ENCODE measurements around the gene BAG1.

BAG1 gene

GRCh38 chr9:33291901-33292300 is 27.4 kb upstream of the BAG1 start:
- Histone ChIP-seq H3F3A (ENCODE audit: insufficient read depth) (peaks cover 41% of the 10 kb centered on the region), H3K9me2 (replicated peaks; ENCODE audit: insufficient read depth, low read length) (no peaks in the 10 kb centered on the region), H3K4me3 (ENCODE audit: insufficient read depth, low read length, poor library complexity, severe bottlenecking) (peak overlapping the region; percentile 1), H4K20me1 (ENCODE audit: low read depth, low read length) (no peaks in the 10 kb centered on the region), H3K4me2 (ENCODE audit: low read depth, low read length, poor library complexity, severe bottlenecking) (peak overlapping the region; percentile 60), H3K79me2 (ENCODE audit: insufficient read depth, low read length) (peaks cover 61% of the 10 kb centered on the region), H3K27ac (ENCODE audit: low read depth, low read length) (no peak overlapping the region), H3K27me3 (ENCODE audit: low read length) (no peaks in the 10 kb centered on the region), H2AFZ (ENCODE audit: low read depth, low read length, severe bottlenecking) (no peak overlapping the region), H3K9ac (ENCODE audit: low read length) (0 out of 2 replicates have a peak overlapping the region, but pooled peaks have one; percentile 4), H3K36me3 (ENCODE audit: low read length) (0 out of 2 replicates have a peak, but pooled peaks cover 17% of the 10 kb centered on the region), H3K9me3 (ENCODE audit: insufficient read depth, low read length) (no peaks in the 10 kb centered on the region)
- TF ChIP-seq EZH2phosphoT487 (conservative IDR thresholded peaks at IDR 0.05; ENCODE audit: low read length) (no peak), CTCF (IDR thresholded peaks at IDR 0.05; ENCODE audit: insufficient read depth, low read length, poor library complexity, severe bottlenecking) (no peak)

GRCh38 chr9:33291031-33291397 is 26.5 kb upstream of the BAG1 start:
- peak overlapping the region; percentile 90 for H3K9ac ChIP-seq (ENCODE audit: low read length)
- TF ChIP-seq EZH2phosphoT487 (conservative IDR thresholded peaks at IDR 0.05; ENCODE audit: low read length) (no peak), CTCF (IDR thresholded peaks at IDR 0.05; ENCODE audit: insufficient read depth, low read length, poor library complexity, severe bottlenecking) (no peak)
- H3K9me2 ChIP-seq (replicated peaks; ENCODE audit: insufficient read depth, low read length): no peaks in the 10 kb centered on the region
- H3K27ac ChIP-seq (ENCODE audit: low read depth, low read length): peak overlapping the region; percentile 91
- 0 out of 2 replicates have a peak, but pooled peaks cover 17% of the 10 kb centered on the region for H3K36me3 ChIP-seq (ENCODE audit: low read length)
- H3F3A ChIP-seq (ENCODE audit: insufficient read depth): peaks cover 32% of the 10 kb centered on the region
- H3K4me2 ChIP-seq (ENCODE audit: low read depth, low read length, poor library complexity, severe bottlenecking): peak overlapping the region; percentile 60
- H3K9me3 ChIP-seq (ENCODE audit: insufficient read depth, low read length): no peaks in the 10 kb centered on the region
- peaks cover 55% of the 10 kb centered on the region for H3K79me2 ChIP-seq (ENCODE audit: insufficient read depth, low read length)
- H4K20me1 ChIP-seq (ENCODE audit: low read depth, low read length): no peaks in the 10 kb centered on the region
- H3K4me3 ChIP-seq (ENCODE audit: insufficient read depth, low read length, poor library complexity, severe bottlenecking): peak overlapping the region; percentile 85
- no peak overlapping the region for H2AFZ ChIP-seq (ENCODE audit: low read depth, low read length, severe bottlenecking)
- H3K27me3 ChIP-seq (ENCODE audit: low read length): no peaks in the 10 kb centered on the region

GRCh38 chr9:33290247-33291030 is 25.9 kb upstream of the BAG1 start, which contains the start of gene NFX1:
TSS of gene NFX1 (plus strand) at chr9:33290516. CDS start at chr9:33290573, 57 bp downstream.
- Histone ChIP-seq H4K20me1 (ENCODE audit: low read depth, low read length) (no peaks in the 10 kb centered on the region), H3K4me2 (ENCODE audit: low read depth, low read length, poor library complexity, severe bottlenecking) (peak within 1 kb of the TSS; percentile 60), H3K79me2 (ENCODE audit: insufficient read depth, low read length) (peaks cover 50% of the 10 kb centered on the region), H3K9me2 (replicated peaks; ENCODE audit: insufficient read depth, low read length) (no peaks in the 10 kb centered on the region), H3F3A (ENCODE audit: insufficient read depth) (peaks cover 26% of the 10 kb centered on the region), H3K36me3 (ENCODE audit: low read length) (0 out of 2 replicates have a peak, but pooled peaks cover 17% of the 10 kb centered on the region), H2AFZ (ENCODE audit: low read depth, low read length, severe bottlenecking) (peak within 1 kb of the TSS; percentile 27), H3K27me3 (ENCODE audit: low read length) (no peaks in the 10 kb centered on the region), H3K9ac (ENCODE audit: low read length) (peak within 1 kb of the TSS; percentile 90), H3K9me3 (ENCODE audit: insufficient read depth, low read length) (no peaks in the 10 kb centered on the region), H3K4me3 (ENCODE audit: insufficient read depth, low read length, poor library complexity, severe bottlenecking) (peak within 1 kb of the TSS; percentile 85), H3K27ac (ENCODE audit: low read depth, low read length) (peak within 1 kb of the TSS; percentile 91)
- TF ChIP-seq CTCF (IDR thresholded peaks at IDR 0.05; ENCODE audit: insufficient read depth, low read length, poor library complexity, severe bottlenecking) (no peak), EZH2phosphoT487 (conservative IDR thresholded peaks at IDR 0.05; ENCODE audit: low read length) (no peak)

All from SU-DHL-6 (cell line).